HepG2 (cell line): ENCODE measurements around the gene PAPOLB. TPM values are rescaled to one million over a fixed set of nuclear protein-coding genes. Genes with fewer than 3 reads are reported as not detected.

ENCODE experiments used
- ATAC-seq: fragments of 200-7000 bp; cut with Tn5 transposase; 3 replicates; pipeline ENCODE4 v1.9.1; 2020; ENCODE audit warnings: mild to moderate bottlenecking, moderate library complexity
- BruUV-seq: library from RNA; stranded (reverse); fragments of 400-500 nt; replicated peaks from 2 replicates; lab custom pipeline; 2021; lab: Mats Ljungman, UMichigan
- CTCF ChIA-PET: fragments of 300-600 bp; formaldehyde crosslinking; extraction: SDS; loops from one replicate; lab custom pipeline; 2021; ENCODE audit warnings: low total read pairs, inconsistent platforms, low intra/inter-chr PET ratio; lab: Yijun Ruan, JAX
- POLR2A ChIA-PET: fragments of 350-600 bp; sonication (Branson Sonifier 250); formaldehyde crosslinking; loops from one replicate; lab custom pipeline; 2020; ENCODE audit warnings: antibody characterized with exemption, inconsistent platforms; lab: Yijun Ruan, JAX
- DNase-seq: peaks from one replicate; pipeline ENCODE4 v3.0.0-alpha.2; 2015; ENCODE audit warnings: low spot score
- FAIRE-seq: peaks from 3 replicates; lab custom pipeline; 2011; peaks lifted over from hg19 to GRCh38; lab: Jason Lieb, UNC
- H2AFZ ChIP-seq: one replicate; pipeline ENCODE4 v1.6.1; 2011; ENCODE audit warnings: low read length, inconsistent platforms
- H3K27ac ChIP-seq: fragments of 300-600 bp; 3 replicates; pipeline ENCODE4 v1.8.0; 2011; ENCODE audit warnings: mixed run types, mild to moderate bottlenecking, mixed read lengths, low read length, inconsistent platforms; ENCODE audit not compliant: insufficient read depth; ENCODE audit errors: extremely low read length
- H3K27me3 ChIP-seq, 2 experiments: fragments of 200-600 bp in 1 of 2; 2 replicates in 1 of 2; 3 replicates in 1 of 2; pipeline versions ENCODE4 v1.6.0 to v1.8.0; 2011; ENCODE audit warnings: low read length in 2 of 2, mild to moderate bottlenecking in 2 of 2, moderate library complexity in 2 of 2, inconsistent platforms in 1 of 2; ENCODE audit not compliant: insufficient read depth in 2 of 2, control insufficient read depth in 1 of 2
- H3K36me3 ChIP-seq, 2 experiments: fragments of 200-600 bp in 1 of 2; replicated peaks in 1 of 2; 2 replicates in 1 of 2; 3 replicates in 1 of 2; pipeline versions ENCODE4 v1.5.1 to v1.8.0; 2011; ENCODE audit warnings: low read length in 2 of 2, inconsistent platforms in 1 of 2; ENCODE audit not compliant: insufficient read depth in 2 of 2, control insufficient read depth in 1 of 2
- H3K4me1 ChIP-seq: 2 replicates; pipeline ENCODE4 v1.5.1; 2012; ENCODE audit warnings: low read length, inconsistent platforms; ENCODE audit not compliant: insufficient read depth
- H3K4me2 ChIP-seq: 2 replicates; pipeline ENCODE4 v1.6.0; 2011; ENCODE audit warnings: low read depth, low read length, inconsistent platforms
- H3K4me3 ChIP-seq, 3 experiments: fragments of 200-600 bp in 1 of 3; sonication (generic), shearing (Covaris generic) in 1 of 3; replicated peaks in 1 of 3; 2 replicates each; pipeline ENCODE4 v1.5.1; 2011 to 2016; ENCODE audit warnings: low read length in 3 of 3, inconsistent platforms in 2 of 3, low read depth in 2 of 3, mild to moderate bottlenecking in 2 of 3, control low read depth in 1 of 3, mixed read lengths in 1 of 3; ENCODE audit not compliant: insufficient read depth in 1 of 3
- H3K79me2 ChIP-seq: one replicate; pipeline ENCODE4 v1.6.1; 2011; ENCODE audit warnings: low read length, inconsistent platforms; ENCODE audit not compliant: insufficient read depth
- H3K9ac ChIP-seq: 2 replicates; pipeline ENCODE4 v1.6.0; 2011; ENCODE audit warnings: mild to moderate bottlenecking, low read depth, low read length, inconsistent platforms; ENCODE audit not compliant: insufficient read depth
- H3K9me3 ChIP-seq: 2 replicates; pipeline ENCODE4 v1.5.1; 2012; ENCODE audit warnings: mild to moderate bottlenecking, low read length
- H4K20me1 ChIP-seq: 2 replicates; pipeline ENCODE4 v1.6.0; 2011; ENCODE audit warnings: inconsistent platforms, mild to moderate bottlenecking, low read length, moderate library complexity; ENCODE audit not compliant: insufficient read depth
- ATM ChIP-seq: fragments of 450-650 bp; IDR thresholded peaks from 2 replicates; pipeline ENCODE4 v1.7.1; 2017; ENCODE audit warnings: mild to moderate bottlenecking, borderline replicate concordance
- HDAC1 ChIP-seq: sonication (generic); formaldehyde crosslinking; IDR thresholded peaks from 2 replicates; pipeline ENCODE4 v1.5.1; 2020; ENCODE audit warnings: mild to moderate bottlenecking, missing genetic modification reagents
- MED13 ChIP-seq: sonication (generic); formaldehyde crosslinking; IDR thresholded peaks from 2 replicates; pipeline ENCODE4 v1.5.0; 2020; ENCODE audit warnings: missing genetic modification reagents
- MEIS1 ChIP-seq: sonication (generic); formaldehyde crosslinking; IDR thresholded peaks from 2 replicates; pipeline ENCODE4 v1.9.0; 2021; ENCODE audit warnings: mild to moderate bottlenecking, missing genetic modification reagents, moderate library complexity, borderline replicate concordance
- NAIF1 ChIP-seq: sonication (generic); formaldehyde crosslinking; IDR thresholded peaks from 2 replicates; pipeline ENCODE4 v1.5.0; 2020; ENCODE audit warnings: mild to moderate bottlenecking, missing genetic modification reagents, borderline replicate concordance
- NCOA2 ChIP-seq: sonication (generic); formaldehyde crosslinking; IDR thresholded peaks from 2 replicates; pipeline ENCODE4 v1.8.0; 2022; ENCODE audit warnings: inconsistent platforms
- NFE2L2 ChIP-seq: fragments of 150-350 bp; IDR thresholded peaks from 2 replicates; pipeline ENCODE4 v1.6.1; 2014; ENCODE audit warnings: low read length
- RCOR2 ChIP-seq: IDR thresholded peaks from 2 replicates; pipeline ENCODE4 v1.6.1; 2016; ENCODE audit warnings: missing biosample characterization, missing genetic modification reagents
- SATB2 ChIP-seq: sonication (generic); formaldehyde crosslinking; IDR thresholded peaks from 2 replicates; pipeline ENCODE4 v1.5.0; 2020; ENCODE audit warnings: missing genetic modification reagents
- SIN3B ChIP-seq: fragments of 150-350 bp; IDR thresholded peaks from 2 replicates; pipeline ENCODE4 v1.6.1; 2014; ENCODE audit warnings: low read length
- SNRNP70 ChIP-seq: fragments of 200-400 bp; formaldehyde crosslinking; IDR thresholded peaks from 2 replicates; pipeline ENCODE4 v1.6.1; 2017; ENCODE audit warnings: mild to moderate bottlenecking, low read depth, low read length, moderate library complexity
- SP140L ChIP-seq: sonication (generic); formaldehyde crosslinking; IDR thresholded peaks from 2 replicates; pipeline ENCODE4 v1.4.0; 2020; ENCODE audit warnings: missing genetic modification reagents, borderline replicate concordance
- SUZ12 ChIP-seq: fragments of 150-350 bp; IDR thresholded peaks from 2 replicates; pipeline ENCODE4 v1.6.1; 2014; ENCODE audit warnings: low read depth, low read length
- ZNF772 ChIP-seq: sonication (generic); formaldehyde crosslinking; IDR thresholded peaks from 2 replicates; pipeline ENCODE4 v1.5.0; 2020; ENCODE audit warnings: mild to moderate bottlenecking, missing genetic modification reagents
- ZNF781 ChIP-seq: sonication (generic); formaldehyde crosslinking; IDR thresholded peaks from 2 replicates; pipeline ENCODE4 v1.5.1; 2020; ENCODE audit warnings: borderline replicate concordance, mild to moderate bottlenecking, missing genetic modification reagents; ENCODE audit errors: not compliant biosample characterization
- whole genome bisulfite sequencing: methylation state at CpG from one replicate; pipeline ENCODE4 v1.1.6; 2017; ENCODE audit warnings: low lambda C conversion rate; 5-methylcytosine and 5-hydroxymethylcytosine counted together
- in situ Hi-C: cut with HindIII; loops from 2 replicates; pipeline ENCODE4 v1.10.0; 2017; ENCODE audit warnings: low pct_unique_long_range_greater_than_20kb; ENCODE audit not compliant: extremely low pct_ligation_motif_present
- intact Hi-C: fragments of 100-400 bp; cut with micrococcal nuclease; formaldehyde crosslinking; loops from one replicate; pipeline ENCODE4 v1.10.0; 2022; ENCODE audit not compliant: unreplicated experiment
- polyA plus RNA-seq, 8 experiments: library from polyadenylated mRNA; depleted of rRNA in 3 of 8; stranded (reverse) in 7 of 8; unstranded in 1 of 8; fragments of >200 nt; fragmentation: Illumina TruSeq in 4 of 8; extraction: Trizol in 4 of 8; gene quantifications; 2 replicates each; pipeline versions ENCODE4 v1.2.1 to v1.2.3, GENCODE V29; 2011 to 2016; ENCODE audit warnings: low read depth in 4 of 8, missing spikeins in 1 of 8, mixed read lengths in 1 of 8; ENCODE audit not compliant: insufficient read depth in 1 of 8
- total RNA-seq, 5 experiments: library from RNA; depleted of rRNA; stranded (reverse); fragments of >200 nt; fragmentation: Illumina TruSeq; extraction: Trizol; gene quantifications; 2 replicates each; pipeline ENCODE4 v1.2.3, GENCODE V29; 2016; ENCODE audit warnings: low read depth in 1 of 5
- TF ChIP-seq, protein P1 (sequence below): sonication (generic); formaldehyde crosslinking; IDR thresholded peaks from 2 replicates; pipeline ENCODE4 v1.5.0; 2020; ENCODE audit warnings: missing genetic modification reagents
- TF ChIP-seq, protein P2 (sequence below): sonication (generic); formaldehyde crosslinking; IDR thresholded peaks from 2 replicates; pipeline ENCODE4 v1.4.0; 2020; ENCODE audit warnings: mild to moderate bottlenecking, missing genetic modification reagents, borderline replicate concordance
- TF ChIP-seq, protein P3 (sequence below): IDR thresholded peaks from 2 replicates; pipeline ENCODE4 v1.6.1; 2016; ENCODE audit warnings: missing genetic modification reagents, missing compliant biosample characterization
- TF ChIP-seq, protein P4 (sequence below): IDR thresholded peaks from 2 replicates; pipeline ENCODE4 v1.6.1; 2016; ENCODE audit warnings: missing biosample characterization, missing genetic modification reagents, low read depth
- TF ChIP-seq, protein P5 (sequence below): sonication (generic); formaldehyde crosslinking; IDR thresholded peaks from 2 replicates; pipeline ENCODE4 v1.9.0; 2021; ENCODE audit warnings: missing genetic modification reagents, borderline replicate concordance

Gene PAPOLB
- total and polyA plus RNA-seq, 2 of the 13 experiments (the other 11 are each of a cell fraction or from before 2014, with no cell fraction given): not detected

DNA sequence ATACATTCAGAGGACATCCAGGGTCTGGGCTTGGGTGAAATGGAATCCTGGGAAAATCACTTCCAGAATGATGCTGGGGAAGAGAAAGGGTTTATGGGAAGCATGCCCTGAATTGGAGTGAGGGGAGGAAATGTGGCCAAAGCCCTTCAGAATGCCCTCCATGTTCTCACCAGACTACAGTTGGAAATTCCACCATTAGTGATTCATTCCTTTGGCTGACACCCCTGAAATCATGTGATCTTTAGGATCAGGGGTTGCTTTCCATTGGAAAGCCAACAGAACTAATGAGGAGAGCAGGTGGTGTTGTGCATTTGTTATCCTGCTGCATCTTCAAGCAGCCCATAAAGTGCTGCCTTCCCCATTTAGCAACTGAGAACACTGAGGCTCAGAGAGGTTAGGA is 42.5 kb upstream of the PAPOLB start (continued):
- TF ChIP-seq, protein P1, sequence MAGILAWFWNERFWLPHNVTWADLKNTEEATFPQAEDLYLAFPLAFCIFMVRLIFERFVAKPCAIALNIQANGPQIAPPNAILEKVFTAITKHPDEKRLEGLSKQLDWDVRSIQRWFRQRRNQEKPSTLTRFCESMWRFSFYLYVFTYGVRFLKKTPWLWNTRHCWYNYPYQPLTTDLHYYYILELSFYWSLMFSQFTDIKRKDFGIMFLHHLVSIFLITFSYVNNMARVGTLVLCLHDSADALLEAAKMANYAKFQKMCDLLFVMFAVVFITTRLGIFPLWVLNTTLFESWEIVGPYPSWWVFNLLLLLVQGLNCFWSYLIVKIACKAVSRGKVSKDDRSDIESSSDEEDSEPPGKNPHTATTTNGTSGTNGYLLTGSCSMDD (CRISPR knock-in tag): no peak
- TF ChIP-seq, protein P2, sequence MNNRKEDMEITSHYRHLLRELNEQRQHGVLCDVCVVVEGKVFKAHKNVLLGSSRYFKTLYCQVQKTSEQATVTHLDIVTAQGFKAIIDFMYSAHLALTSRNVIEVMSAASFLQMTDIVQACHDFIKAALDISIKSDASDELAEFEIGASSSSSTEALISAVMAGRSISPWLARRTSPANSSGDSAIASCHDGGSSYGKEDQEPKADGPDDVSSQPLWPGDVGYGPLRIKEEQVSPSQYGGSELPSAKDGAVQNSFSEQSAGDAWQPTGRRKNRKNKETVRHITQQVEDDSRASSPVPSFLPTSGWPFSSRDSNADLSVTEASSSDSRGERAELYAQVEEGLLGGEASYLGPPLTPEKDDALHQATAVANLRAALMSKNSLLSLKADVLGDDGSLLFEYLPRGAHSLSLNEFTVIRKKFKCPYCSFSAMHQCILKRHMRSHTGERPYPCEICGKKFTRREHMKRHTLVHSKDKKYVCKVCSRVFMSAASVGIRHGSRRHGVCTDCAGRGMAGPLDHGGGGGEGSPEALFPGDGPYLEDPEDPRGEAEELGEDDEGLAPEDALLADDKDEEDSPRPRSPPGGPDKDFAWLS (CRISPR knock-in tag): no peak
- no peak for TF ChIP-seq SP140L (CRISPR knock-in tag)

DNA sequence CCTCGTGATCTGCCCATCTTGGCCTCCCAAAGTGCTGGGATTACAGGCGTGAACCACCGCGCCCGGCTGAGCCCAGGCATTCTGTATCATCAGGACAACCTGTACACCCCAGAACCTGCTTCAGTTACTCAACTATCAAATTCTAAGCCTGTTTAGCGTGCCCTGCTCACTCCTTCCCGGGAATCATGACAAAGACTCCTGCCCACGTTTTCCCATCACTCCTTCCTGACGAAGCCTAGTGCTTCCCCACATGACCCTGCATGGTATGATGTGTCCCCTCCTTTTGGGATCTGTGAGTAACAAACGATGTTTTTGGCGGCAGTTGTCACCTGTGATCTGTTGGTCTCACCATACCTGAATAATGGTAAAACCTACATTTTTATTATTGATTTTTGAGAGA is 33.9 kb upstream of the PAPOLB start:
- in situ Hi-C loops: no loop called here
- FAIRE-seq: no peak
- TF ChIP-seq, protein P3, sequence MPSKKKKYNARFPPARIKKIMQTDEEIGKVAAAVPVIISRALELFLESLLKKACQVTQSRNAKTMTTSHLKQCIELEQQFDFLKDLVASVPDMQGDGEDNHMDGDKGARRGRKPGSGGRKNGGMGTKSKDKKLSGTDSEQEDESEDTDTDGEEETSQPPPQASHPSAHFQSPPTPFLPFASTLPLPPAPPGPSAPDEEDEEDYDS (CRISPR knock-in tag): no peak
- TF ChIP-seq, protein P4, sequence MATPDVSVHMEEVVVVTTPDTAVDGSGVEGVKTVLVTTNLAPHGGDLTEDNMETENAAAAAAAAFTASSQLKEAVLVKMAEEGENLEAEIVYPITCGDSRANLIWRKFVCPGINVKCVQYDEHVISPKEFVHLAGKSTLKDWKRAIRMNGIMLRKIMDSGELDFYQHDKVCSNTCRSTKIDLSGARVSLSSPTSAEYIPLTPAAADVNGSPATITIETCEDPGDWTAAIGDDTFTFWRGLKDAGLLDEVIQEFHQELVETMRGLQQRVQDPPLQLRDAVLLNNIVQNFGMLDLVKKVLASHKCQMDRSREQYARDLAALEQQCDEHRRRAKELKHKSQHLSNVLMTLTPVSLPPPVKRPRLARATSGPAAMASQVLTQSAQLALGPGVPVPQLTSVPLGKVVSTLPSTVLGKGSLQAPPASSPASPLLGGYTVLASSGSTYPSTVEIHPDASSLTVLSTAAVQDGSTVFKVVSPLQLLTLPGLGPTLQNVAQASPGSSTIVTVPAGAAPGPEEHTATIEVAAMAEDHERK (CRISPR knock-in tag): no peak
- no peak for TF ChIP-seq RCOR2 (CRISPR knock-in tag)
- TF ChIP-seq SATB2 (CRISPR knock-in tag): no peak
- TF ChIP-seq ZNF781: no peak
- TF ChIP-seq HDAC1 (CRISPR knock-in tag): no peak
- TF ChIP-seq ATM: no peak
- TF ChIP-seq, protein P5, sequence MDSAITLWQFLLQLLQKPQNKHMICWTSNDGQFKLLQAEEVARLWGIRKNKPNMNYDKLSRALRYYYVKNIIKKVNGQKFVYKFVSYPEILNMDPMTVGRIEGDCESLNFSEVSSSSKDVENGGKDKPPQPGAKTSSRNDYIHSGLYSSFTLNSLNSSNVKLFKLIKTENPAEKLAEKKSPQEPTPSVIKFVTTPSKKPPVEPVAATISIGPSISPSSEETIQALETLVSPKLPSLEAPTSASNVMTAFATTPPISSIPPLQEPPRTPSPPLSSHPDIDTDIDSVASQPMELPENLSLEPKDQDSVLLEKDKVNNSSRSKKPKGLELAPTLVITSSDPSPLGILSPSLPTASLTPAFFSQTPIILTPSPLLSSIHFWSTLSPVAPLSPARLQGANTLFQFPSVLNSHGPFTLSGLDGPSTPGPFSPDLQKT: no peak
- TF ChIP-seq SIN3B: no peak
- TF ChIP-seq NCOA2 (CRISPR knock-in tag): no peak
- no peak for TF ChIP-seq NFE2L2
- no peak for TF ChIP-seq SNRNP70
- TF ChIP-seq MED13 (CRISPR knock-in tag): no peak
- TF ChIP-seq NAIF1 (CRISPR knock-in tag): no peak
- no peak for TF ChIP-seq ZNF772 (CRISPR knock-in tag)
- TF ChIP-seq SUZ12: no peak
- TF ChIP-seq MEIS1 (CRISPR knock-in tag): no peak

More for the DNA sequence above, 33.9 kb upstream of the PAPOLB start:
- no peak overlapping the region for H3K27ac ChIP-seq
- CTCF ChIA-PET: no interaction called here
- 19% methylated on average over 11 of the region's 11 CpGs for WGBS
- no peak overlapping the region for H3K9ac ChIP-seq
- H2AFZ ChIP-seq: no peak overlapping the region
- no peaks in the 10 kb centered on the region for H3K36me3 ChIP-seq
- intact Hi-C loops: no loop called here
- no peaks in the 10 kb centered on the region for H3K9me3 ChIP-seq
- no TSS peak for BruUV-seq
- no peak for ATAC-seq
- H3K4me3 ChIP-seq: no peak overlapping the region
- POLR2A ChIA-PET: no interaction called here
- H3K27me3 ChIP-seq: peaks cover 0 to 2% of the 10 kb centered on the region in 2 experiments; a peak in 1 of 5 replicates
- H3K4me1 ChIP-seq: no peaks in the 10 kb centered on the region
- no peak for DNase-seq
- H3K79me2 ChIP-seq: no peaks in the 10 kb centered on the region
- no peaks in the 10 kb centered on the region for H4K20me1 ChIP-seq
- no peak overlapping the region for H3K4me2 ChIP-seq
